ENCODE data around the gene GOSR2. TPM values are rescaled to one million over a fixed set of nuclear protein-coding genes. Genes with fewer than 3 reads are reported as not detected.

The GOSR2 gene
- total RNA-seq, 1 donor from 2014 or later = 57.1 TPM

GRCh38 chr17:46898364-46898763 is 24.6 kb upstream of the GOSR2 start:
- H3K36me3 Mint-ChIP-seq (ENCODE audit: insufficient read depth) = no peaks in the 10 kb centered on the region
- DNase-seq (ENCODE audit: low spot score, unreplicated experiment) = no peak
- no peaks in the 10 kb centered on the region for H3K9me3 Mint-ChIP-seq (ENCODE audit: low read depth)
- no peak overlapping the region for H3K4me3 Mint-ChIP-seq (ENCODE audit: low read depth)
- H3K4me1 Mint-ChIP-seq (ENCODE audit: low read depth) = peaks cover 2% of the 10 kb centered on the region
- peaks cover 5% of the 10 kb centered on the region for H3K27me3 Mint-ChIP-seq
- TF ChIP-seq CTCF (IDR thresholded peaks at IDR 0.05; ENCODE audit: unreplicated experiment) = no peak
- no peak overlapping the region for H3K27ac Mint-ChIP-seq

GRCh38 chr17:46898860-46899259 is 24.1 kb upstream of the GOSR2 start:
- H3K36me3 Mint-ChIP-seq (ENCODE audit: insufficient read depth) = no peaks in the 10 kb centered on the region
- no peaks in the 10 kb centered on the region for H3K9me3 Mint-ChIP-seq (ENCODE audit: low read depth)
- H3K4me1 Mint-ChIP-seq (ENCODE audit: low read depth) = peaks cover 2% of the 10 kb centered on the region
- H3K27ac Mint-ChIP-seq = no peak overlapping the region
- no peak for DNase-seq (ENCODE audit: low spot score, unreplicated experiment)
- H3K4me3 Mint-ChIP-seq (ENCODE audit: low read depth) = no peak overlapping the region
- no peak for TF ChIP-seq CTCF (IDR thresholded peaks at IDR 0.05; ENCODE audit: unreplicated experiment)
- H3K27me3 Mint-ChIP-seq = peaks cover 3% of the 10 kb centered on the region

- Mint-ChIP-seq H3K4me1 (ENCODE audit: low read depth) (no peaks in the 10 kb centered on the region), H3K27ac (no peak overlapping the region), H3K9me3 (ENCODE audit: low read depth) (no peaks in the 10 kb centered on the region), H3K27me3 (peaks cover 3% of the 10 kb centered on the region), H3K36me3 (ENCODE audit: insufficient read depth) (no peaks in the 10 kb centered on the region), H3K4me3 (ENCODE audit: low read depth) (no peak overlapping the region)
- TF ChIP-seq CTCF (IDR thresholded peaks at IDR 0.05; ENCODE audit: unreplicated experiment) = no peak
- DNase-seq (ENCODE audit: low spot score, unreplicated experiment) = no peak
Observed at GRCh38 chr17:46901291-46901690, 21.7 kb upstream of the GOSR2 start.

- Mint-ChIP-seq H3K27ac (no peak overlapping the region), H3K9me3 (ENCODE audit: low read depth) (no peaks in the 10 kb centered on the region), H3K4me1 (ENCODE audit: low read depth) (no peaks in the 10 kb centered on the region), H3K4me3 (ENCODE audit: low read depth) (no peak overlapping the region), H3K27me3 (peaks cover 3% of the 10 kb centered on the region), H3K36me3 (ENCODE audit: insufficient read depth) (no peaks in the 10 kb centered on the region)
- DNase-seq (ENCODE audit: low spot score, unreplicated experiment) = no peak
- no peak for TF ChIP-seq CTCF (IDR thresholded peaks at IDR 0.05; ENCODE audit: unreplicated experiment)
Observed at GRCh38 chr17:46903762-46904672, 18.9 kb upstream of the GOSR2 start.

- H3K9me3 Mint-ChIP-seq (ENCODE audit: low read depth) = no peaks in the 10 kb centered on the region
- no peaks in the 10 kb centered on the region for H3K36me3 Mint-ChIP-seq (ENCODE audit: insufficient read depth)
- no peak overlapping the region for H3K4me3 Mint-ChIP-seq (ENCODE audit: low read depth)
- DNase-seq (ENCODE audit: low spot score, unreplicated experiment) = no peak
- no peak overlapping the region for H3K27ac Mint-ChIP-seq
- no peak for TF ChIP-seq CTCF (IDR thresholded peaks at IDR 0.05; ENCODE audit: unreplicated experiment)
- H3K27me3 Mint-ChIP-seq = peaks cover 9% of the 10 kb centered on the region
- H3K4me1 Mint-ChIP-seq (ENCODE audit: low read depth) = no peaks in the 10 kb centered on the region
Observed at GRCh38 chr17:46908068-46908737, 14.8 kb upstream of the GOSR2 start.

Measured in progenitor cell of endocrine pancreas (in vitro differentiated cells).